HEK293T (cell line): ENCODE measurements around the gene RLF.

Experiments used
- CTBP1 ChIP-seq: fragments of 450-650 bp; IDR thresholded peaks from 2 replicates; pipeline ENCODE4 v1.6.1; 2016; ENCODE audit warnings: borderline replicate concordance
- HDGF ChIP-seq: fragments of 450-650 bp; IDR thresholded peaks from 2 replicates; pipeline ENCODE4 v1.6.1; 2017; ENCODE audit warnings: antibody characterized with exemption, borderline replicate concordance

- TF ChIP-seq HDGF (no peak), CTBP1 (no peak)
Observed at GRCh38 chr1:40132383-40133311, 28.5 kb upstream of the RLF start.
